Astrocyte (in vitro differentiated cells and primary cell): ENCODE data around the gene HFM1. TPM values are rescaled to one million over a fixed set of nuclear protein-coding genes. Genes with fewer than 3 reads are reported as not detected.

ENCODE experiments used
- DNase-seq: peaks from one replicate; pipeline ENCODE4 v3.0.0-alpha.2; 2010; ENCODE audit warnings: low read depth
- FAIRE-seq: peaks from 2 replicates; lab custom pipeline; 2011; peaks lifted over from hg19 to GRCh38; lab: Jason Lieb, UNC
- H2AFZ ChIP-seq: 2 replicates; pipeline ENCODE4 v1.6.0; 2012; ENCODE audit warnings: low read depth, low read length, inconsistent platforms
- H3K27ac ChIP-seq: 2 replicates; pipeline ENCODE4 v1.5.1; 2011; ENCODE audit warnings: low read depth, low read length, inconsistent platforms
- H3K27me3 ChIP-seq: 2 replicates; pipeline ENCODE4 v1.6.0; 2011; ENCODE audit warnings: low read length, inconsistent platforms; ENCODE audit not compliant: insufficient read depth
- H3K36me3 ChIP-seq: 2 replicates; pipeline ENCODE4 v1.5.1; 2011; ENCODE audit warnings: low read length, inconsistent platforms; ENCODE audit not compliant: insufficient read depth
- H3K4me1 ChIP-seq: 2 replicates; pipeline ENCODE4 v1.5.1; 2011; ENCODE audit warnings: low read length, inconsistent platforms; ENCODE audit not compliant: insufficient read depth
- H3K4me2 ChIP-seq: 2 replicates; pipeline ENCODE4 v1.6.0; 2012; ENCODE audit warnings: low read length, inconsistent platforms
- H3K4me3 ChIP-seq: 2 replicates; pipeline ENCODE4 v1.5.1; 2011; ENCODE audit warnings: low read depth, mild to moderate bottlenecking, low read length, inconsistent platforms; ENCODE audit not compliant: insufficient read depth
- H3K79me2 ChIP-seq: 2 replicates; pipeline ENCODE4 v1.6.0; 2012; ENCODE audit warnings: mild to moderate bottlenecking, low read length, inconsistent platforms; ENCODE audit not compliant: insufficient read depth
- H3K9ac ChIP-seq: 2 replicates; pipeline ENCODE4 v1.6.0; 2012; ENCODE audit warnings: mild to moderate bottlenecking, low read length, inconsistent platforms
- H3K9me3 ChIP-seq: 2 replicates; pipeline ENCODE4 v1.5.1; 2012; ENCODE audit warnings: low read depth, mild to moderate bottlenecking, low read length, inconsistent platforms; ENCODE audit not compliant: insufficient read depth
- H4K20me1 ChIP-seq: 2 replicates; pipeline ENCODE4 v1.6.0; 2012; ENCODE audit warnings: low read length, inconsistent platforms; ENCODE audit not compliant: insufficient read depth
- H3K27ac Mint-ChIP-seq: one replicate; pipeline ENCODE4 v1.8.0; 2021; ENCODE audit warnings: mild to moderate bottlenecking, mixed read lengths; ENCODE audit not compliant: unreplicated experiment
- H3K27me3 Mint-ChIP-seq: one replicate; pipeline ENCODE4 v1.8.0; 2021; ENCODE audit warnings: low read depth, mixed read lengths; ENCODE audit not compliant: unreplicated experiment
- H3K36me3 Mint-ChIP-seq: one replicate; pipeline ENCODE4 v1.8.0; 2021; ENCODE audit warnings: low read depth, mixed read lengths; ENCODE audit not compliant: unreplicated experiment
- H3K4me1 Mint-ChIP-seq: one replicate; pipeline ENCODE4 v1.8.0; 2021; ENCODE audit warnings: low read depth, mixed read lengths; ENCODE audit not compliant: unreplicated experiment
- H3K4me3 Mint-ChIP-seq: one replicate; pipeline ENCODE4 v1.8.0; 2021; ENCODE audit warnings: mild to moderate bottlenecking, moderate library complexity, mixed read lengths; ENCODE audit not compliant: unreplicated experiment
- H3K9me3 Mint-ChIP-seq: one replicate; pipeline ENCODE4 v1.8.0; 2021; ENCODE audit warnings: mild to moderate bottlenecking, mixed read lengths; ENCODE audit not compliant: unreplicated experiment
- EZH2 ChIP-seq: IDR thresholded peaks from 2 replicates; pipeline ENCODE4 v1.6.1; 2012; ENCODE audit warnings: mild to moderate bottlenecking, low read length, inconsistent platforms; ENCODE audit not compliant: insufficient read depth
- total RNA-seq: library from RNA; stranded (reverse); gene quantifications from 2 replicates; pipeline ENCODE4 v1.2.1, GENCODE V29; 2021
- TF ChIP-seq, protein P1 (sequence below): IDR thresholded peaks from 2 replicates; pipeline ENCODE4 v1.5.1; 2011; ENCODE audit warnings: low read depth, mild to moderate bottlenecking, inconsistent platforms, low read length, moderate library complexity; ENCODE audit not compliant: insufficient read depth

Gene HFM1
- total RNA-seq, 1 donor from 2014 or later: 0.39 TPM

DNA sequence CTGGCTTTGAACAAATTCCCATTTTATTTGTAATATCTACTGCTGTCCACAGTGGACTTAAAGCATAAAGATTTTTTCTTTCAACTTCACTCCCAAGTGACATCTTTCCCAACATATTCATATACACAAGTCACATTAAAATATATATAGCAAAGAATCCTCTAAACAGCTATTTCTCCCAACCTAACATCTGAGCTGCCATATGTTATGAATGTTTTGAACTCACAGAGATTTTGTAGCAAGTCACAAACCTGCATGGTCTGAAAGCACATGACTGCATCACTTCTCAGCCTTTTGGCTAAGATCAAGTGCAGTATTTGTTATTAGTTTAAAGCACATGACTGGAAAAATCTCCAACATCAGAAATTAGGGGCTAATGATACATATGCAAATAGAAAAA, 7.7 kb upstream of the HFM1 start:
- peaks cover 4% of the 10 kb centered on the region for H3K27me3 Mint-ChIP-seq
- FAIRE-seq: no peak

DNA sequence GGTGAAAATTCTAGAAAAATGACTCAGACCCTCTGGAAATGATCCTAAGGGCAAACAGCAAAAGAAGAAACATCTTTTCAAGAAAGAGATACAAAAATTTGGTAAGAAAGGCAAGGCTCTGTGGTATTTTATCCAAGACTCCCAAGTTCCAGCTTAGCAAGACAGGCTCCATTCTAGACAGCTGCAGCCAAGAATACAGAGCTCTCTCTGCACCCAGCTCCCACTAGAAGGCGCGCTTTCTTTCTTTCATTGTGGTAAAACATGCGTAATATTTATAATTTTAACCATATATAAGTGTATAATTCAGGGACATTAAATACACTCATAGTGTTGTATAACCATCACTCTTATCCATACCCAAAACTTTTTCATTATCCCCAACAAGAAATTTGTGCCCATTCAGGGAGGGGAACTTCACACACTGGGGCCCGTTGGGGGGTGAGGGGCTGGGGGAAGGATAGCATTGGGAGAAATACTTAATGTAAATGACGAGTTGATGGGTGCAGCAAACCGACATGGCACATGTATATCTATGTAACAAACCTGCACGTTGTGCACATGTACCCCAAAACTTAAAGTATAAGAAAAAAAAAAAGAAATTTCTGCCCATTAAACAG, 2.2 kb upstream of the HFM1 start:
- Histone ChIP-seq H4K20me1 (no peaks in the 10 kb centered on the region), H3K36me3 (no peaks in the 10 kb centered on the region), H3K79me2 (no peaks in the 10 kb centered on the region), H3K27ac (no peak overlapping the region), H3K9me3 (no peaks in the 10 kb centered on the region), H3K4me3 (no peak overlapping the region), H3K4me1 (no peaks in the 10 kb centered on the region), H3K27me3 (no peaks in the 10 kb centered on the region), H3K9ac (no peak overlapping the region), H2AFZ (no peak overlapping the region), H3K4me2 (no peak overlapping the region)
- peaks cover 2% of the 10 kb centered on the region for H3K4me1 Mint-ChIP-seq
- no peak overlapping the region for H3K27ac Mint-ChIP-seq
- H3K36me3 Mint-ChIP-seq: no peaks in the 10 kb centered on the region
- H3K27me3 Mint-ChIP-seq: peaks cover 4% of the 10 kb centered on the region
- H3K4me3 Mint-ChIP-seq: no peak overlapping the region
- H3K9me3 Mint-ChIP-seq: no peaks in the 10 kb centered on the region
- no peak for TF ChIP-seq EZH2
- TF ChIP-seq, protein P1, sequence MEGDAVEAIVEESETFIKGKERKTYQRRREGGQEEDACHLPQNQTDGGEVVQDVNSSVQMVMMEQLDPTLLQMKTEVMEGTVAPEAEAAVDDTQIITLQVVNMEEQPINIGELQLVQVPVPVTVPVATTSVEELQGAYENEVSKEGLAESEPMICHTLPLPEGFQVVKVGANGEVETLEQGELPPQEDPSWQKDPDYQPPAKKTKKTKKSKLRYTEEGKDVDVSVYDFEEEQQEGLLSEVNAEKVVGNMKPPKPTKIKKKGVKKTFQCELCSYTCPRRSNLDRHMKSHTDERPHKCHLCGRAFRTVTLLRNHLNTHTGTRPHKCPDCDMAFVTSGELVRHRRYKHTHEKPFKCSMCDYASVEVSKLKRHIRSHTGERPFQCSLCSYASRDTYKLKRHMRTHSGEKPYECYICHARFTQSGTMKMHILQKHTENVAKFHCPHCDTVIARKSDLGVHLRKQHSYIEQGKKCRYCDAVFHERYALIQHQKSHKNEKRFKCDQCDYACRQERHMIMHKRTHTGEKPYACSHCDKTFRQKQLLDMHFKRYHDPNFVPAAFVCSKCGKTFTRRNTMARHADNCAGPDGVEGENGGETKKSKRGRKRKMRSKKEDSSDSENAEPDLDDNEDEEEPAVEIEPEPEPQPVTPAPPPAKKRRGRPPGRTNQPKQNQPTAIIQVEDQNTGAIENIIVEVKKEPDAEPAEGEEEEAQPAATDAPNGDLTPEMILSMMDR: no peak
- no peak for FAIRE-seq
- no peak for DNase-seq

More for the DNA sequence above, 7.7 kb upstream of the HFM1 start:
- Histone ChIP-seq H3K79me2 (no peaks in the 10 kb centered on the region), H3K4me3 (no peak overlapping the region), H3K9ac (no peak overlapping the region), H3K27me3 (no peaks in the 10 kb centered on the region), H3K4me1 (no peaks in the 10 kb centered on the region), H3K9me3 (no peaks in the 10 kb centered on the region), H3K4me2 (no peak overlapping the region), H4K20me1 (no peaks in the 10 kb centered on the region), H2AFZ (no peak overlapping the region), H3K27ac (no peak overlapping the region), H3K36me3 (no peaks in the 10 kb centered on the region)
- TF ChIP-seq, protein P1: no peak
- TF ChIP-seq EZH2: no peak
- DNase-seq: no peak
- H3K9me3 Mint-ChIP-seq: no peaks in the 10 kb centered on the region
- H3K4me3 Mint-ChIP-seq: no peak overlapping the region
- H3K27ac Mint-ChIP-seq: no peak overlapping the region
- no peaks in the 10 kb centered on the region for H3K36me3 Mint-ChIP-seq
- H3K4me1 Mint-ChIP-seq: no peaks in the 10 kb centered on the region

- Histone ChIP-seq H3K27me3 (no peaks in the 10 kb centered on the region), H3K9me3 (no peaks in the 10 kb centered on the region), H3K36me3 (no peaks in the 10 kb centered on the region), H3K79me2 (no peaks in the 10 kb centered on the region), H3K27ac (no peak overlapping the region), H3K4me1 (no peaks in the 10 kb centered on the region), H3K4me2 (no peak overlapping the region), H3K4me3 (no peak overlapping the region), H4K20me1 (no peaks in the 10 kb centered on the region), H2AFZ (no peak overlapping the region), H3K9ac (no peak overlapping the region)
- no peaks in the 10 kb centered on the region for H3K36me3 Mint-ChIP-seq
- peaks cover 2% of the 10 kb centered on the region for H3K4me1 Mint-ChIP-seq
- no peaks in the 10 kb centered on the region for H3K27me3 Mint-ChIP-seq
- H3K4me3 Mint-ChIP-seq: no peak overlapping the region
- H3K27ac Mint-ChIP-seq: no peak overlapping the region
- no peaks in the 10 kb centered on the region for H3K9me3 Mint-ChIP-seq
- no peak for FAIRE-seq
- DNase-seq: peak; percentile 16
- TF ChIP-seq, protein P1: peak; percentile 52
- TF ChIP-seq EZH2: no peak
Observed at GRCh38 chr1:91402023-91402422, 2.6 kb downstream of the HFM1 start.
